GM12878 (cell line): ENCODE measurements around the gene ALCAM. TPM values are rescaled to one million over a fixed set of nuclear protein-coding genes. Genes with fewer than 3 reads are reported as not detected.
A peak's percentile ranks its signal among the peaks of the same experiment; 100 is the strongest.

Experiments
- ATAC-seq: fragments of 200-7000 bp; cut with Tn5 transposase; 3 replicates; pipeline ENCODE4 v1.9.1; 2020; ENCODE audit warnings: mild to moderate bottlenecking, moderate library complexity
- BruUV-seq: library from RNA; stranded (reverse); fragments of 400-500 nt; replicated peaks from 2 replicates; lab custom pipeline; 2021; lab: Mats Ljungman, UMichigan
- CTCF ChIA-PET: fragments of 300-600 bp; sonication (Branson Sonifier 250); formaldehyde crosslinking; extraction: SDS; loops from one replicate; lab custom pipeline; 2021; ENCODE audit warnings: inconsistent platforms; lab: Yijun Ruan, JAX
- POLR2A ChIA-PET: fragments of 350-600 bp; formaldehyde crosslinking; extraction: SDS; loops from one replicate; lab custom pipeline; 2021; ENCODE audit warnings: inconsistent platforms; lab: Charles Lee
- RAD21 ChIA-PET: fragments of 300-600 bp; sonication (Branson Sonifier 250); formaldehyde crosslinking; loops from one replicate; lab custom pipeline; 2023; ENCODE audit warnings: antibody characterized with exemption; ENCODE audit not compliant: unreplicated experiment; lab: Charles Lee
- SMC1A ChIA-PET: fragments of 300-600 bp; sonication (Branson Sonifier 250); formaldehyde crosslinking; loops from one replicate; lab custom pipeline; 2023; ENCODE audit not compliant: unreplicated experiment, uncharacterized antibody; lab: Charles Lee
- DNase-seq: peaks from one replicate; pipeline ENCODE4 v3.0.0-alpha.2; 2011; ENCODE audit warnings: low read depth, low spot score
- FAIRE-seq: peaks from 3 replicates; lab custom pipeline; 2011; peaks lifted over from hg19 to GRCh38; lab: Jason Lieb, UNC
- H2AFZ ChIP-seq: 2 replicates; pipeline ENCODE4 v1.6.0; 2011; ENCODE audit warnings: low read depth, low read length, control low read depth; ENCODE audit not compliant: control insufficient read depth
- H3K27ac ChIP-seq: 2 replicates; pipeline ENCODE4 v1.5.1; 2011; ENCODE audit warnings: control low read depth; ENCODE audit not compliant: control insufficient read depth, insufficient read depth
- H3K27me3 ChIP-seq, 2 experiments: replicated peaks in 1 of 2; 2 replicates each; pipeline versions ENCODE4 v1.6.0 to v1.6.1; 2011; ENCODE audit warnings: low read length in 1 of 2; ENCODE audit not compliant: control insufficient read depth in 2 of 2, insufficient read depth in 2 of 2
- H3K36me3 ChIP-seq, 2 experiments: 2 replicates each; pipeline ENCODE4 v1.5.1; 2011; ENCODE audit warnings: low read length in 1 of 2; ENCODE audit not compliant: control insufficient read depth in 2 of 2, insufficient read depth in 2 of 2
- H3K4me1 ChIP-seq: 2 replicates; pipeline ENCODE4 v1.6.1; 2011; ENCODE audit warnings: mild to moderate bottlenecking, low read length, moderate library complexity, mixed read lengths; ENCODE audit not compliant: control insufficient read depth, insufficient read depth
- H3K4me2 ChIP-seq: 2 replicates; pipeline ENCODE4 v1.6.0; 2011; ENCODE audit warnings: control low read depth; ENCODE audit not compliant: control insufficient read depth, insufficient read depth
- H3K4me3 ChIP-seq: fragments of 200-600 bp; sonication (generic); 2 replicates; pipeline ENCODE4 v1.5.1; 2016
- H3K79me2 ChIP-seq: 2 replicates; pipeline ENCODE4 v1.6.0; 2011; ENCODE audit warnings: low read length; ENCODE audit not compliant: control insufficient read depth, insufficient read depth
- H3K9ac ChIP-seq: 2 replicates; pipeline ENCODE4 v1.8.0; 2011; ENCODE audit warnings: low read length, control low read depth, mixed read lengths; ENCODE audit not compliant: control insufficient read depth, insufficient read depth
- H3K9me3 ChIP-seq: replicated peaks from 3 replicates; pipeline ENCODE4 v1.5.1; 2011; ENCODE audit warnings: mild to moderate bottlenecking, low read length; ENCODE audit not compliant: control insufficient read depth, insufficient read depth
- H4K20me1 ChIP-seq: 2 replicates; pipeline ENCODE4 v1.6.0; 2011; ENCODE audit not compliant: control insufficient read depth, insufficient read depth
- CBX5 ChIP-seq: sonication (generic); IDR thresholded peaks from 2 replicates; pipeline ENCODE4 v1.6.1; 2016; ENCODE audit warnings: low read depth, moderate library complexity, mild to moderate bottlenecking, inconsistent platforms
- DPF2 ChIP-seq: fragments of 450-650 bp; IDR thresholded peaks from 2 replicates; pipeline ENCODE4 v1.6.1; 2017; ENCODE audit warnings: mild to moderate bottlenecking
- E4F1 ChIP-seq: fragments of 450-650 bp; IDR thresholded peaks from 2 replicates; pipeline ENCODE4 v1.6.1; 2018; ENCODE audit warnings: borderline replicate concordance, mild to moderate bottlenecking; ENCODE audit not compliant: partially characterized antibody
- EGR1 ChIP-seq, 2 experiments: IDR thresholded peaks; 1 replicate in 1 of 2; 2 replicates in 1 of 2; pipeline ENCODE4 v1.6.1; 2011 to 2012; ENCODE audit warnings: low read depth in 2 of 2, low read length in 2 of 2, borderline replicate concordance in 1 of 2, mild to moderate bottlenecking in 1 of 2, moderate library complexity in 1 of 2
- FOXK2 ChIP-seq: fragments of 450-650 bp; IDR thresholded peaks from 2 replicates; pipeline ENCODE4 v1.6.1; 2017; ENCODE audit warnings: mild to moderate bottlenecking, moderate library complexity
- IRF4 ChIP-seq: IDR thresholded peaks from 2 replicates; pipeline ENCODE4 v1.6.1; 2011; ENCODE audit warnings: low read depth, low read length
- IRF5 ChIP-seq: fragments of 450-650 bp; IDR thresholded peaks from 2 replicates; pipeline ENCODE4 v1.6.1; 2017; ENCODE audit warnings: borderline replicate concordance
- PBX3 ChIP-seq: IDR thresholded peaks from 2 replicates; pipeline ENCODE4 v1.6.1; 2011; ENCODE audit warnings: mild to moderate bottlenecking, low read depth, low read length, moderate library complexity; ENCODE audit not compliant: insufficient replicate concordance
- PML ChIP-seq: IDR thresholded peaks from 2 replicates; pipeline ENCODE4 v1.6.1; 2012; ENCODE audit warnings: low read length, inconsistent platforms
- RAD21 ChIP-seq: IDR thresholded peaks from 2 replicates; pipeline ENCODE4 v1.6.1; 2011; ENCODE audit warnings: mild to moderate bottlenecking, low read depth, low read length, moderate library complexity; ENCODE audit not compliant: insufficient read depth
- RBBP5 ChIP-seq: fragments of 200-600 bp; sonication (generic); conservative IDR thresholded peaks from 2 replicates; pipeline ENCODE4 v1.6.1; 2016
- RELA ChIP-seq: fragments of 450-650 bp; IDR thresholded peaks from 2 replicates; pipeline ENCODE4 v1.8.0; 2014; ENCODE audit warnings: borderline replicate concordance; ENCODE audit not compliant: partially characterized antibody
- SMC3 ChIP-seq: IDR thresholded peaks from 2 replicates; pipeline ENCODE4 v1.6.1; 2011; ENCODE audit warnings: low read length, improper control_type of control experiment, borderline replicate concordance
- SREBF1 ChIP-seq: IDR thresholded peaks from 2 replicates; pipeline ENCODE4 v1.6.1; 2012; ENCODE audit warnings: mild to moderate bottlenecking, low read length
- STAT1 ChIP-seq: fragments of 450-650 bp; conservative IDR thresholded peaks from 2 replicates; pipeline ENCODE4 v1.6.1; 2014; ENCODE audit warnings: antibody characterized with exemption, mild to moderate bottlenecking
- TAF1 ChIP-seq: IDR thresholded peaks from 2 replicates; pipeline ENCODE4 v1.6.1; 2011; ENCODE audit warnings: mild to moderate bottlenecking, low read depth, low read length, borderline replicate concordance
- TBL1XR1 ChIP-seq: IDR thresholded peaks from 2 replicates; pipeline ENCODE4 v1.6.1; 2012; ENCODE audit warnings: low read depth, low read length, improper control_type of control experiment
- TCF3 ChIP-seq: IDR thresholded peaks from 2 replicates; pipeline ENCODE4 v1.6.1; 2012; ENCODE audit warnings: low read depth, mild to moderate bottlenecking, low read length, borderline replicate concordance; ENCODE audit not compliant: insufficient read depth
- WGBS: methylation state at CpG from one replicate; pipeline ENCODE4 v1.1.6; 2016; ENCODE audit warnings: low lambda C conversion rate; ENCODE audit not compliant: insufficient replicate concordance, insufficient coverage; ENCODE audit errors: missing lambda C conversion rate; 5-methylcytosine and 5-hydroxymethylcytosine counted together
- in situ Hi-C: fragments of 300-500 bp; cut with MboI; formaldehyde crosslinking; loops from 9 replicates; pipeline ENCODE4 v1.14.3; 2018; ENCODE audit warnings: mixed read lengths
- intact Hi-C: fragments of 100-400 bp; cut with micrococcal nuclease; formaldehyde crosslinking; loops from one replicate; pipeline ENCODE4 v1.14.2; 2022; ENCODE audit not compliant: unreplicated experiment
- polyA plus RNA-seq, 11 experiments: library from polyadenylated mRNA; depleted of rRNA in 4 of 11; unstranded in 6 of 11; stranded (reverse) in 5 of 11; fragments of >200 nt; fragmentation: Nextera tagmentation in 4 of 11; fragmentation: Illumina TruSeq in 1 of 11; extraction: Ambion mirVana in 4 of 11; extraction: Trizol in 1 of 11; gene quantifications; 1 replicate in 1 of 11; 2 replicates in 10 of 11; pipeline versions ENCODE4 v1.2.1 to v1.2.3, GENCODE V29; 2011 to 2016; ENCODE audit warnings: inconsistent platforms in 2 of 11, missing spikeins in 2 of 11, low read depth in 1 of 11
- total RNA-seq, 4 experiments: library from RNA; depleted of rRNA in 3 of 4; stranded (reverse); fragments of >200 nt in 3 of 4; fragmentation: Illumina TruSeq in 1 of 4; extraction: Trizol in 1 of 4; gene quantifications; 2 replicates each; pipeline versions ENCODE4 v1.2.1 to v1.2.3, GENCODE V29; 2013 to 2021

The ALCAM gene
- total and polyA plus RNA-seq, 10 of the 15 experiments (the other 5 are each of a cell fraction or from before 2014, with no cell fraction given) = 12.2 to 54.2 (median 32.6) TPM

GRCh38 chr3:105369500-105370371 lies 3.0 kb downstream of the ALCAM start:
- H3K27me3 ChIP-seq = no peaks in the 10 kb centered on the region
- SMC1A ChIA-PET = interaction anchor here (0.6 to 7.8 kb wide), 14 partner anchors 11 to 949 kb away, joined by 3 to 64 read pairs (median 3); no protein-coding TSS in a partner anchor
- H3K4me1 ChIP-seq = peaks cover 7% of the 10 kb centered on the region; the same call in 1 of the 2 replicates
- FAIRE-seq (peak; percentile 57), DNase-seq (peak; percentile 53), ATAC-seq (peak; percentile 23)
- POLR2A ChIA-PET = interaction anchor here (1.9 kb wide), 1 partner anchor 11 kb away, joined by 9 read pairs; no protein-coding TSS in a partner anchor
- intact Hi-C loops = loop anchor here (2.0 to 10.0 kb wide), 8 partner anchors 149 to 1267 kb away; no protein-coding TSS in a partner anchor
- peak overlapping the region; percentile 86 for H2AFZ ChIP-seq
- CTCF ChIA-PET = interaction anchor here (0.6 to 9.0 kb wide), 12 partner anchors 9 to 1097 kb away, joined by 3 to 71 read pairs (median 4); no protein-coding TSS in a partner anchor
- peaks cover 67% of the 10 kb centered on the region for H3K79me2 ChIP-seq
- RAD21 ChIA-PET = interaction anchor here (0.9 to 7.7 kb wide), 9 partner anchors 9 to 1098 kb away, joined by 3 to 62 read pairs (median 3); no protein-coding TSS in a partner anchor
- H3K9me3 ChIP-seq = peaks cover 2% of the 10 kb centered on the region; the same call in 1 of the 3 replicates
- H3K9ac ChIP-seq = peak overlapping the region; percentile 98
- 1% methylated on average over 22 of the region's 22 CpGs for WGBS
- peak overlapping the region; percentile 96 for H3K4me2 ChIP-seq
- H3K27ac ChIP-seq = peak overlapping the region; percentile 99
- no peaks in the 10 kb centered on the region for H4K20me1 ChIP-seq
- in situ Hi-C loops = loop anchor here (5.0 to 10.0 kb wide), 3 partner anchors 765 to 1092 kb away; no protein-coding TSS in a partner anchor
- BruUV-seq = TSS peak; percentile 55
- no peaks in the 10 kb centered on the region for H3K36me3 ChIP-seq
- H3K4me3 ChIP-seq = peak overlapping the region; percentile 88
- TF ChIP-seq TCF3 = no peak
- TF ChIP-seq SREBF1 = no peak
- no peak for TF ChIP-seq TAF1
- TF ChIP-seq E4F1 = no peak
- no peak for TF ChIP-seq PBX3
- TF ChIP-seq DPF2 = no peak
- TF ChIP-seq CBX5 = no peak; the same call in 1 of the 2 replicates
- TF ChIP-seq IRF4 = no peak
- TF ChIP-seq EGR1 (IDR thresholded peaks at IDR 0.05; ENCODE audit: borderline replicate concordance in 1 of 2, low read depth in 2 of 2, low read length in 2 of 2) = no peak
- TF ChIP-seq STAT1 = no peak
- peak; percentile 73; the same call in 1 of the 2 replicates for TF ChIP-seq SMC3
- no peak; the same call in 1 of the 2 replicates for TF ChIP-seq TBL1XR1
- no peak for TF ChIP-seq PML
- TF ChIP-seq RBBP5 = 0 out of 2 replicates have a peak, but pooled peaks have one; percentile 10
- no peak for TF ChIP-seq IRF5
- TF ChIP-seq FOXK2 = no peak
- peak; percentile 90 for TF ChIP-seq RAD21
- no peak for TF ChIP-seq RELA
